Central memory CD4-positive, alpha-beta T cell (primary cell): ENCODE data around the gene SLC9A2.

Experiments used
- DNase-seq: peaks from one replicate; pipeline ENCODE4 v3.0.0; 2022
- total RNA-seq, 3 experiments: gene quantifications; one replicate each; lab custom pipeline; 2026; lab: John Stamatoyannopoulos, UW

The SLC9A2 gene, protein sequence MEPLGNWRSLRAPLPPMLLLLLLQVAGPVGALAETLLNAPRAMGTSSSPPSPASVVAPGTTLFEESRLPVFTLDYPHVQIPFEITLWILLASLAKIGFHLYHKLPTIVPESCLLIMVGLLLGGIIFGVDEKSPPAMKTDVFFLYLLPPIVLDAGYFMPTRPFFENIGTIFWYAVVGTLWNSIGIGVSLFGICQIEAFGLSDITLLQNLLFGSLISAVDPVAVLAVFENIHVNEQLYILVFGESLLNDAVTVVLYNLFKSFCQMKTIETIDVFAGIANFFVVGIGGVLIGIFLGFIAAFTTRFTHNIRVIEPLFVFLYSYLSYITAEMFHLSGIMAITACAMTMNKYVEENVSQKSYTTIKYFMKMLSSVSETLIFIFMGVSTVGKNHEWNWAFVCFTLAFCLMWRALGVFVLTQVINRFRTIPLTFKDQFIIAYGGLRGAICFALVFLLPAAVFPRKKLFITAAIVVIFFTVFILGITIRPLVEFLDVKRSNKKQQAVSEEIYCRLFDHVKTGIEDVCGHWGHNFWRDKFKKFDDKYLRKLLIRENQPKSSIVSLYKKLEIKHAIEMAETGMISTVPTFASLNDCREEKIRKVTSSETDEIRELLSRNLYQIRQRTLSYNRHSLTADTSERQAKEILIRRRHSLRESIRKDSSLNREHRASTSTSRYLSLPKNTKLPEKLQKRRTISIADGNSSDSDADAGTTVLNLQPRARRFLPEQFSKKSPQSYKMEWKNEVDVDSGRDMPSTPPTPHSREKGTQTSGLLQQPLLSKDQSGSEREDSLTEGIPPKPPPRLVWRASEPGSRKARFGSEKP
- 0 reads per million in 3 experiments for total RNA-seq

DNA sequence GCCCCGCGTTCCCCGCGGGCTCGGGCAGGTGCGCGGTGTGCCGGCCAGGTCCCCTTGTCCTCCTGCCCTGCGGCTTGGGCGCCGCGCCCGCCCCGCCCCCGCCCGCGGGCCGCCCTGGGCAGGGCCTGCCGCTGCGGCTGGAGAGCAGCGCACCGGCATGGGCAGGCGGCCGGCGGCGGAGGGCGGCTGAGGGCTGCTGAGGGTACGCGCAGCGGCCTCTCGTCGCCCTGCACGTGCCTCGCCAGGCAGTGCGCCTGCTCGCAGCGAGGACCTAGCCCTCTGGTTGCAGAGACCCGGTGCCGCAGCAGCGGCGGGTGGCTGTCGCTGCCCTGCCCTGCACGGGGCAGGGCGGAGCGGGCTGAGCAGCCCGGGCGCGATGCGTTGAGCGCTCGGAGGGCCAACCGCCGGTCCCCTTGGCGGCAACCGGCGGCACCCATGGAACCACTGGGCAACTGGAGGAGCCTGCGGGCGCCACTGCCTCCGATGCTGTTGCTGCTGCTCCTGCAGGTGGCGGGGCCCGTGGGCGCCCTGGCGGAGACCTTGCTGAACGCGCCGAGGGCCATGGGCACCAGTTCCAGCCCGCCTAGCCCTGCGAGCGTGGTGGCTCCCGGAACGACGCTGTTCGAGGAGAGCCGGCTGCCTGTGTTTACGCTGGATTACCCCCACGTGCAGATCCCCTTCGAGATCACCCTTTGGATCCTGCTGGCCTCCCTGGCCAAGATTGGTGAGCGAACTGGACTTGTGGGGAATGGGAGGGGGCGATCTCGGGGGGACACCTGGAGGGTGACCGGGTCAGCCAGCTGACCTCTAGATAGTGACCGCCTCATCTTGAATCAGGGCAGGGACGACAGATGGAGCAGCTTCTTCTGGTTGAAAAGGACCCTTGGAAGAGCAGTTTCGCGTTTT is at the start of gene SLC9A2:
SLC9A2 (plus strand) TSS at position 140 of the 906 bp plus-strand sequence; CDS start at position 436, 296 bp downstream.
- no peak for DNase-seq

DNA sequence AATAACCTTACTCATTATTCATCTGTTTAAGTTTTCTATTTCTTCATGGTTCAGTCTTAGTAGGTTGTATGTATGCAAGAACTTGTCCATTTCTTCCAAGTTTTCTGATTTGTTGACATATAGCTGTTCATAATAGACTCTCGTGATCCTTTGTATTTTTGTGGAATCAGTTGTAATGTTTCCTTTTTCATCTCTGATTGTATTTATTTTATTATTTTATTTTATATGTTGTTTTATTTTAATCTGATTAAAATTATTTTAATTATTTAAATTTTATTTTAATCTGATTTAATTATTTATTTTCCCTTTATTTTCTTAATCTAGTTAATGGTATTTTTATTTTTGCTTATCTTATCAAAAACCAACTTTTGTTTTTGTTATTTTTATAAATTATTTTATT is 43.5 kb upstream of the SLC9A2 start:
- no peak for DNase-seq

DNA sequence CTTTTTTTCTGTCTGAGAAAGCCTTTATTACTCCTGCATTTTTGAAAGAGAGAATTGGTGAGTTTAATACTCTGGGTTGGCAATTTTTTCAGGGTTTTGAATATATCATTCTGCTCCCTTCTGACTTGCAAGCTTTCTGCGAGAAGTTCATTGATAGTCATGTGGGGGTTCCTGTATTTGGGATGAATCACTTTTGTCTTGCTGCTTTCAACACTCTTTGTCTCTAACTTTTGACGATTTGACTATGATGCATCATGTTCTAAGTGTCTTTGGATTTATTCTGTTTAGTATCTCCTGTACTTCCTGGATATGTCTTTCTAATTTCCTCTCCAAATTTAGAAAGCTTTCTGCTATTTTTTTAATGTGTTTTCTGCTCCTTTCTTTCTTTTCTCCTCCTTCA is 41.0 kb upstream of the SLC9A2 start:
- DNase-seq, result no peak

DNA sequence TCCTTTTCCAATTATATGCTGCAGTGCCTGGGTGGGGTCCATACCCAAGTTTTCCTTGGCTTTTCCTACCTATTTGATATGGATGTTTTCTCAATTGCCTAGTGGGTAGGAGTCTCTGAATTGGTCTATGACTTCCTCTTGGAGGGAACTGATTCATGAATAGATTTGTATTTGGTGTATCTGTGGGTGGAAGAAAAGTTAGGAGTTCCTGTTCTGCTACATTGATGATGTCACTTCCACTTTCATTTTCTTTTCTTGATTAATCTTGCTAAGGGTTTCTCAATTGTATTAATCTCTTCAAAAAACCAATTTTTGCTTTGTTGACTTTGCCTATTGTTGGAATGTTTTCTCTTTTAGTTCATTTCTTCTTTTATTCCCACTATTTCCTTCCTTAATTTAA is 37.4 kb upstream of the SLC9A2 start:
- DNase-seq, result no peak

DNA sequence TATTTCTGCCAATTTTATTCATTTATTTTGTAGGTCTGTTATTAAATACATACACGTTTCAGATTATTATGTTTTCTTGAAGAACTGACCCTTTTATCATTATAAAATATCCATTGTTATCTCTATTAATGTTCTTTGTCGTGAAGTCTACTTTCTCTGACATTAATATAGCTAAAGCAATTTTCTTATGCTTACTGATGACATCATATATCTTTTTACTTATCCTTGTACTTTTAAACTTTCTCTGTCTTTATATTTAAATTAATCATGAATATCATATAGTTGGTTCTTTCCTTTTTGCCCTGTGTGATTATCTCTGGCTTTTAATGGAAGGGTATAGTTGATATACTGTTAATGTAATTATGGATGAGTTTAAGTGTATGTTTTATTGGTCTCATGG is 36.5 kb upstream of the SLC9A2 start:
- DNase-seq, result no peak

DNA sequence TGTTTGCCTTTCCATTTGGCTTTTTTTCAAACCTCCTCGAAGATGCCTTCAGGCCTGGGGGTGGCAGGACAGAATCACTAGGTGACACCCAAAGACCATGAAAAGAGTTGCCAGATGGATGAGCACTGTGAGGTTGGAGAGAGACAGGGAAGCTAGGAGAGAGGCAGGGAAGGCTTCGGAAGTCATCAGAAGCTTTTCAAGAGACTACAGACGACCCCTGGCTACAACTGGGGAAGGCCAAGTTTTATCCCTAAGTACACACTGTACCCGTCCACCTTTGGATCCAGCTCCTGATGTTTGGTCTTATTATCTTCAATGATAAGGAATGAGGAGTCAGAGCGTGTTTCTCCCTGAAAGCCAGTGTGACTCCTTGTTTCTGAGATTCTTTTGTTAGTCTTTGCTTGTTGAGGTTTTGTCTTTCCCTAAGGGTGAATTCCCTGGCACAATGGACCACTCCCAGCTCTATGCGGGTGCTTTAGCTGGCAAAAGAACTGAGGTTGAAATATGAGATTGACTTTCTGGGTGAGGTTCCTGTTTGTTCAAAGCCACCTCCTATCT is 33.4 kb upstream of the SLC9A2 start:
- no peak for DNase-seq

DNA sequence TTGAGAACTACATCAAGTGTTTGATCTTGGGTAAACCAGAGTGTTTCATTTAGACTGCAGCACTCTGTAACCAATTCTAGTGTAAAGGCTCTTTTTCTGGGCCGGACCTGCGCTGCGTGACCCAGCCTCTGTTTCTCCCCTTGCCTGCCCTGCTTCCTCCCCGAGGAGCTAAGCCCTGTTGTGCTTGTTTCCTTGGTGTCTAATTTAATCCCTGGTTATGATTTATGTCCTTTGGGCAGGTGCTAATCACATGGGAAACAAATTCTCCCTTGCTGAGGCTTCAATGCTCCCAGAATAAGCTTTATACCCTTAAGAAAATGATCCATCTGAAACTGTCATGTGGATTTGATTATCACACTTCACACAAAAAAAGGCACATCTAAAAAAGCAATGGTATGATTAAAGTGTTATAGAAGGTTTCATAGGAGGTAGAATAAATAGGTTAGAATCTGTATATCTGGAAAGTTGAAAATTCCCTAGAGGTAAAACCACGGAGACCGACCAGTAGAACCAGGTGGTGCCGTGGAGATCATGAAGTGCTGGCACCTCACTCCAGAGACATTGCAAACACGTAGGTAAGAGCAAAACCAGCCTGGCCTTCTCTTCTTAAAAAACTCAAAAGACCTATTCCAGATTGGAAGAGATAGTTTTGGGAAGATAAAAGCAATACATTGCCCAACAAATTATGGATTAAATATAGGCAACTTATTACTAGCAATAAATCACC is 31.0 kb upstream of the SLC9A2 start:
- DNase-seq, result no peak

DNA sequence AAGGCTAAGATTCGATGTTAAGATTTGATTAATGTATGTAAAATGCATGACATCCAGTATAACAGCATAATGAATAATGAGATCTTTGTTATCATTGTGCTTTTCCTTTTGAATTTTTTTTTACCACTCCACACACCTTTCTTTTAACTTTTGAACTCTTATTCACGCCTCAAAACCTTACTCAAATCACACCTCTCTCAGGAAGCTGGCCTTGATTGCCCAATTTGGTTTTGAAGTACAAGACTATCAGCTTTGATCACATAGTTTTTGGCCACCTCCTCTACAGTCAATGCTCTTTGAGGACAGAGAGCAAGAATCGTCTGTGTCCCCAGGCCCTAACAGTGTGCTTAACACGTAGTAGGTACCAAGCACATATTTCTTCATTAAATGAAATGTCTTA is 29.9 kb upstream of the SLC9A2 start:
- DNase-seq, result no peak

DNA sequence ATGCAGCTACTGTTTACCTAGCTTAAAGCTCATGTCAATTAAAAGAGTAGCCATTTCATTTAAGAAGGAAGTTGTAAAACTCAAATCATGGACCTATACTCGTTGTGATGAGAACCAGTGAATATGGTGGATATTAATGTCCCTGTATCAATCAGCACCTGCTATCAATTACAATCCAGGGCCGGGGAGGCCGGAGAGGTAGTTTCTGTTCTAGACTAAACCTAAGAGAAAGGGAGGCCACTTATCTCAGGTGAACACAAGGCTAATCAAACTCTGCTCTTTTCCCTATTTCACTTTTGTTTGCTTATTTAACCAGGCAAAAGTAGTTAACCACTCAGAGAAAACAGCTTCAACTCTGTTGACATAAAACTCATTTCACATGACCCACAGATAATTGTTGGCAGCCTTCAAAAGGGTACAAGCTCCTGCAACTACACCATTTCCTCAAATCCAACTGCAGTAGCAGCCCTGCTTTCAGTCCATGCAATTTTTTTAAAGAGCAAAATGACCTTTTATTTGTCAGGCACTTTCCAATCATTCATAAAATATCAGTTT is 27.8 kb upstream of the SLC9A2 start:
- no peak for DNase-seq

DNA sequence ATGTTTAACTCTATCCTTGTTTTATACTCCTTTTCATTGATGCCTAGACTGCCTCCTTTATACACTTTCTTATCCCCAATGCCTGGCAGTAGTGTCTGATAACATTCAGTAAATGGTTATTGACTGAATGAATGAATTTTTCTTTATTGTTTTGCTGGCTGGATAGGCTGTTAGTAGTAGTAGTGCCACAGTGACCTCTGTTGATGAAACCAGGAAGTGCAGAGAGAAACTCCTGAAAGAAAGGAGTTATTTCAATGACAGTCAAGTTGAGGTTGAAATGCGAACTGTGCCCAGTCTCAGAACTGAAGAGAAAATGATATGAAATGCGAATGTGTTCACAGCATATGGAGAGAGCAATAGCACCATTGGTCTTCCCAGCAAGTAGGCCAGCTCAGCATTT is 26.8 kb upstream of the SLC9A2 start:
- DNase-seq, result no peak

DNA sequence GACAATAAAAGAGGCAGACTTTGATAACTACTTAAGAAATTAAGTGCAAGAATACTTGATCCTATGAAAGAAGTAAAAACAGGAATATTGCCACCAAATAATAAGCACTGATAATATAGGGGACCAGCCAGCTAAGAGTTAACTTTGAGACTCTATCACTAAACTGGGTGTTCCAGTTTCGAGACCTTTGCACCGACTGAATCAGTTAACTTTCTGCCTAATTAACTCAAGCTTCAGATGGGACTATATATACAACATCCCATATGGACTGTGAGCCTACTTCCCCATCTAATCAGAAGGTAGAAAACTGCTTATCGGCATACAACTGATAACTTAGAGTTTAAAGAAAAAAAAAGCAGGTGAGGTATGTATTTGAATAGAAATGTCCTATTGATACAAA is 25.8 kb upstream of the SLC9A2 start:
- DNase-seq, result no peak

DNA sequence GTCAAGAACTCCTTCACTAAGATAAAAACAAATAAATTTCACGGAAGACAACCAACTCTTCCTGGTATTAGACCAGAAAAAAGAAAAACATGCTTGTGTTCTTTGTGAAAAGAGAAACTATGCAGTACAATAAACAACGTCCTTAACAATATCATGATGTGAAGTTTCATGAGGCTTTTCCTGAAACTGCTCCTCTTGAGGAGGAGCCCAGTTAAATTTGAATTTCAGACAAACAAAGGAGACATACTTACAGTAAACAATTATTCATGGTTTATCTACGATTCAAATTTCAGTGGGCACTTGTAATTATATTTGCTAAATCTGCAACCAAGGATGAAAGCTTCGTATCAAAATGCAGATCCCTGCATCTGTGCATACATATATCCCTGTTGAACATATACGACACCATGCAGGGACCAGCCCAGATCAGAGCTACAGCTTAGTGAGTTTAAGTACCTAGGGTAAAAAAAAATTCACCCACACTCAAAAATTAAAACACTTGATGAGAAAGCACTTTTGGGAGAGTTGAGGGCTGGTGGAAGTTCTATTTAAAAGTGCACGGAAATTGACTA is 24.8 kb upstream of the SLC9A2 start:
- DNase-seq, result no peak

DNA sequence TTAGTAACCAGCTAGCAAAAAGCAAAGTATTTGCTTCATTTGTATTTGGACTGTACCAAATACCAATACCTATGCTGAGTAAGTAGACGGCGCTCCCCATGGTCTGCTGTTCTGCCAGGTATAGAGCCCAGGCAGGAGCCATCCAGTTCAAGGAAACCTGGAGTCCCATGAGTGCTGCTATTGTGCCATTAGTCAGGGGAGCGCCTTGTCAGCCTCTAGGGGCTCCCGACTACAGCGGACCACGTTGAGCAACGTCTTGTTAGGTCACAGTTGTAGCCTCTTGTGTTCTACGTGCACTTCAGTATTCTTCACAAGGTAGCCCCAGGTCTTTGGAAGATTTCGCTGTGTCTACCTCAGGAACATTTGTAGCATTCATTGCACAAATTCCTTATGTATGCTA is 21.6 kb upstream of the SLC9A2 start:
- DNase-seq, result no peak

DNA sequence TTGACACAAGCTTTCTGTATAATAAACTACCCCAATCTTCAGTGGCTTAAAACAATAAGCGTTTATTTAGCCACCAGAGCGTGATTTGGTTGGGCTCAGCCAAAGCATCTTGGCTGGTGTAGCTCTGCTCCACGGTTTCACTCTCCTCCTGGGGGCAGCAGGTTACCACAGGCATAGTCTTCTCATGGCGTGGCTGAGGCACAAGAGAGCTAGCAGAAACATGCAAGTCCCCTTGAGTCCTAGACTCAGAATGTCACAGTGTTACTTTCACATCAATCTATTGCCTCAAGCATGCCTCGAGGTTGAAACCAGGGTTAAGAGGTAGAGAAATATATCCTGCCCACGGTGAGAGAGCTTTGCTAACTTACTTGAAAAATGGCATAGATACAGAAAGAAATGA is 19.9 kb upstream of the SLC9A2 start:
- no peak for DNase-seq

DNA sequence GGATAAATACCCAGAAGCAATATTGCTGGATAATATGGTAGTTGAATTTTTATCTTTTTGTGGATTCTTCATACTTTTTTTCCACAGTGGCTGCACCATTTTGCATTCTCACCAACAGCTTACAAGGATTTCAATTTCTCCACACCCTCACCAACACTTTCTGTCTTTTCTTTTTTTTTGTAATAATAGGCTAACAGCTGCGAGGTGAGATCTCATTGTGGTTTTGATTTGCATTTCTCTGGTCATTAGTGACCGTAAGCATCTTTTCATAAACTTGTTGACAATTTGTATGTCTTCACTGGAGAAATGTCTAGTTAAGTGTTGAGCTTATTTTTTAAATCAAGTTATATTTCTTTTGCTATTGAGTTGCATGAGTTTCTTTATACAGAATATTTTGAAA is 17.6 kb upstream of the SLC9A2 start:
- no peak for DNase-seq

DNA sequence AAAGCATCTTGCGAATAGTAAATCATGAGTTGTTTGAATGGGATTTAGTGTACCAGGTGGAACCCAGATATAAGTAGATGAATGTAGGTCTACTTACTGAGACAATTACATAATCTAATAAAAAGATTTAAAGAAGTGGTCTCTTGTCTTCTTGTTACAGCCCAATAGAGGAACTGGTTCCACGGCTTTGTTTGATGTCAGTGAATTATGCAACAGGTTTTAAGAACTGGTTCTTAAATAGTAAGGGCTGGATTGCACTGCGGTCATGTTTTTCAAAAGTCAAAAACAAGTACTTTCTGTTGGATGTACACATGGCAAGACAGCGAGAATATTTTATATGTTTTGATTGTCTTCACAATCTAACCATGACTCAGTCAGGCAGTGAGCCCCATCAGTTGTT is 15.4 kb upstream of the SLC9A2 start:
- DNase-seq, result no peak

DNA sequence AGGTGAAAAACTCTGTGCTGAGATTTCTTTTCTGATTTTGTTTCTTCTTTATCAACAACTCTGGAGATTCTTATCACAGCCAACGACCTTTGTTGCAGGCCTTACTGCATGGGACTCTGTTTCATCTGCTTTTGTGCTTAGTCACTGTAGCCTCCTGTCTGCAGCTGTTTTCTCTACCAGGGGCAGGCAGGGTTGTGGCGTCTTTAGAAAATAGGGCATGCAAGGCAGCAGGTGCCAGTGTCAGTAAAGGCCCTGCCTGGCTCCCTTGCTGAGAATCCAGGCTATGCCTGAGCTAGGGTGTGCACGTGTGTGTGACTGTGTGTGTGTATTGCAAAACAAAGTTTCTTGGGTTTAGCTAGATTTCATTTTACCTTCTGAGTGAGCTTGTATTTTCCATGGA is 14.6 kb upstream of the SLC9A2 start:
- DNase-seq, result no peak

DNA sequence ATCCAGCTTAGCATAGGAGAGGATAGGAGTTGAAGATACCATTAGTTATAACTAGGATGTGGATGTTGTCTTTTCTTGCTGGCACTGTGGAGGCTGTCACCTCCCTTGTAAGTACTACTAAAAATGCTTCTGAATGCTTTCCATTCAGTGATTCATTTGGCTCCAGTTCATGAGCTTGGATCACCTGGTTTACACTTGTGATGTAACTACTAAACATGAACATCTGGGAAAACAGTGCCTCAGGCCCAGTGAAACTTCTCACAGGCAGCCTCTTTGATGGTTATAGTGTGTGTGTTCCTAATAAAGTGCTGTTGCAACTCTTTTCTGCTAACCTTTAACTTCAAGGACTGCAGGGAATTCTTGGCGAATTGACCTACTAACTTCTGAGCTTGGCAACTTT is 13.0 kb upstream of the SLC9A2 start:
- DNase-seq, result no peak

DNA sequence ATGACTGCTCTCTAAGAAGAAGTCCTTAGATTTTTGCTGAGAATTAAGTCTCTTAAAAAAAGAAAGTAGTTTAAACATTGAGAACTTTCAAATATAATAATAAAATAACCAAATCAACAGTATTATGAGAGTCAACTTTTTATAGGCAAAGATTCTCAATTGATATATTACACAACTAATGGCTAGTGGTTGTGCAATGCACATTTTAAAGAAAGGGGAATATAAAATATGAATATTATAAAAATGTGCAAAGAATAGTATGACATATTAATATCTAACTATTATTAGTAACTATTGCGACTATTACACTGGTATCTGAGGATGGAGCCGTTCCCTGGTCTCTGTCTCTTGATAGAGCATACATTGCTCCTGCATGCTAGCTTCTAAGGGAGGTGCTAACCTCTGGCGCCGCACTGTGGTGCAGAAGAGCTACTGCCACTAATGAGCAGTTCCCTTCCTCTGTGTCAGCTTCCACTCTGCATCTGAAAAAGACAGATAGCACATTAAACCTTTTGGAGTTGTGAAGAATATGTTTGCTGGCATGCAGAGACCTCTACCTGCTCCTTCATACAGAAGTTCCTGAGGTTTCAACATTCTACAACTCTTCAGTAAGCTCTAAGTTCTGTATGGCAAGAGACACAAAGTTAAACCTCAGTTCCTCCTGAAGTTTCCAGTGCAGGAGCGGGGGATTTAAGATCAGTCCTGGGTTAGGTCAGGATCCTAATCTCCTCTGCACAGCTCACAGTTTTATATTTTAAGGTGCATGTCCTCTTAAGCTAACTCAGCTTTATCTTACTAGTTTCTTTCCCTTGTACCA is 3.5 kb upstream of the SLC9A2 start:
- DNase-seq, result no peak
